Lower leg skin (tissue), 3 donors: ENCODE measurements around the gene SEC22B.
"Not testable (repeated sequence)": the region's sequence is repeated elsewhere in the genome, so short reads cannot be mapped to it uniquely, and the experiment has no call there.

ENCODE experiments used
- CTCF ChIP-seq, 3 donors: fragments of 450-650 bp; IDR thresholded peaks; one replicate each; pipeline ENCODE4 v1.5.1; 2016; ENCODE audit warnings: antibody characterized with exemption in 3 of 3, mild to moderate bottlenecking in 3 of 3, moderate library complexity in 2 of 3
- POLR2A ChIP-seq, 2 donors: fragments of 450-650 bp; IDR thresholded peaks; one replicate each; pipeline ENCODE4 v1.6.1; 2016 to 2017; ENCODE audit warnings: antibody characterized with exemption in 2 of 2, mild to moderate bottlenecking in 1 of 2, moderate library complexity in 1 of 2

GRCh38 chr1:120158495-120158894 lies 17.8 kb downstream of the SEC22B start:
- TF ChIP-seq CTCF, POLR2A (IDR thresholded peaks at IDR 0.05): not testable (repeated sequence)
